Measurements from ENCODE around the gene CDK6. TPM values are rescaled to one million over a fixed set of nuclear protein-coding genes. Genes with fewer than 3 reads are reported as not detected.

Gene CDK6
- polyA plus RNA-seq, 1 experiment, result 29.2 TPM

DNA sequence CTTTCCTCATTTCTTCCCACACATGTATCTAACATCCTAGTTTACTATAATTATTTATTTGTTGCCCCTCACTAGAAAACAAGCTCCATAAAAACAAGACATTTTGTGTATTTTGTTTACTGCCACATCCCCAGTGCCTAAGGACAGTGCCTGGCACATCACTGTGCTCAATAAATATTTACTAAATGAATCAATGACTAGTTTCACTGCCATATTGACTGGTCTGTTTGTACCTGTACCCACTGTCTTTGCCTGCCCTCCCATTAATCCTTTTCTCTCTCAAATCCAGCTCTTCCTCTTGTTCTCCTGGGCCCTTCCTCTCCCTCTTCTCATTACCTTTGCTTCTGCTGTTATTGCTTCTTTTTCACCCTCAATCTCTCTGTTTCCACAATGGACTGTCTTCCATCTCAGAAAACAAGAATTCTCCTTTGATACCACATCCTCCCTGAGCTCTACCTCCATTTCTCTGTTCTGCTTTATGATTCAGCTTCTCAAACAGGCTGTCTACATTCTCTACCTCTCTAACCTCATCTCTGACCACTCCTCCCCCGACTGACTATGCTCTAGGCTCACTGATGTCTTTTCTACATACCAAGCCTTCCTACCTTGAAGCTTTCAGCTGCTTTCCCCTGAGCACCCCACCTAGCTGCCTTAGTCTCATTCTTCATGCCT, 237.9 kb downstream of the CDK6 start:
- H3K27me3 ChIP-seq (ENCODE audit: control insufficient read depth, insufficient read depth, low read length), result no peaks in the 10 kb centered on the region
- DNase-seq (ENCODE audit: low read depth), result no peak
- ChIA-PET CTCF (interaction anchor here (0.9 to 1.0 kb wide), 2 partner anchors 8 to 14 kb away, joined by 3 read pairs; no protein-coding TSS in a partner anchor), POLR2A (no interaction called here)
- TF ChIP-seq, protein P1, sequence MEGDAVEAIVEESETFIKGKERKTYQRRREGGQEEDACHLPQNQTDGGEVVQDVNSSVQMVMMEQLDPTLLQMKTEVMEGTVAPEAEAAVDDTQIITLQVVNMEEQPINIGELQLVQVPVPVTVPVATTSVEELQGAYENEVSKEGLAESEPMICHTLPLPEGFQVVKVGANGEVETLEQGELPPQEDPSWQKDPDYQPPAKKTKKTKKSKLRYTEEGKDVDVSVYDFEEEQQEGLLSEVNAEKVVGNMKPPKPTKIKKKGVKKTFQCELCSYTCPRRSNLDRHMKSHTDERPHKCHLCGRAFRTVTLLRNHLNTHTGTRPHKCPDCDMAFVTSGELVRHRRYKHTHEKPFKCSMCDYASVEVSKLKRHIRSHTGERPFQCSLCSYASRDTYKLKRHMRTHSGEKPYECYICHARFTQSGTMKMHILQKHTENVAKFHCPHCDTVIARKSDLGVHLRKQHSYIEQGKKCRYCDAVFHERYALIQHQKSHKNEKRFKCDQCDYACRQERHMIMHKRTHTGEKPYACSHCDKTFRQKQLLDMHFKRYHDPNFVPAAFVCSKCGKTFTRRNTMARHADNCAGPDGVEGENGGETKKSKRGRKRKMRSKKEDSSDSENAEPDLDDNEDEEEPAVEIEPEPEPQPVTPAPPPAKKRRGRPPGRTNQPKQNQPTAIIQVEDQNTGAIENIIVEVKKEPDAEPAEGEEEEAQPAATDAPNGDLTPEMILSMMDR (IDR thresholded peaks at IDR 0.05; ENCODE audit: insufficient read depth, low read depth, low read length), result no peak
- no peaks in the 10 kb centered on the region for H3K36me3 ChIP-seq (ENCODE audit: control insufficient read depth, insufficient read depth, low read length)
- H3K4me3 ChIP-seq (ENCODE audit: low read depth, low read length), result no peak overlapping the region

- TF ChIP-seq, protein P1 (IDR thresholded peaks at IDR 0.05; ENCODE audit: insufficient read depth, low read depth, low read length), result no peak
- H3K36me3 ChIP-seq (ENCODE audit: control insufficient read depth, insufficient read depth, low read length), result no peaks in the 10 kb centered on the region
- CTCF ChIA-PET, result interaction anchor here (0.9 to 1.5 kb wide), 2 partner anchors 15 to 19 kb away, joined by 3 to 4 read pairs; no protein-coding TSS in a partner anchor
- POLR2A ChIA-PET, result no interaction called here
- peak; percentile 81 for DNase-seq (ENCODE audit: low read depth)
- H3K27me3 ChIP-seq (ENCODE audit: control insufficient read depth, insufficient read depth, low read length), result no peaks in the 10 kb centered on the region
- H3K4me3 ChIP-seq (ENCODE audit: low read depth, low read length), result no peak overlapping the region
Measured at GRCh38 chr7:92595281-92595680, 241.1 kb downstream of the CDK6 start.

DNA sequence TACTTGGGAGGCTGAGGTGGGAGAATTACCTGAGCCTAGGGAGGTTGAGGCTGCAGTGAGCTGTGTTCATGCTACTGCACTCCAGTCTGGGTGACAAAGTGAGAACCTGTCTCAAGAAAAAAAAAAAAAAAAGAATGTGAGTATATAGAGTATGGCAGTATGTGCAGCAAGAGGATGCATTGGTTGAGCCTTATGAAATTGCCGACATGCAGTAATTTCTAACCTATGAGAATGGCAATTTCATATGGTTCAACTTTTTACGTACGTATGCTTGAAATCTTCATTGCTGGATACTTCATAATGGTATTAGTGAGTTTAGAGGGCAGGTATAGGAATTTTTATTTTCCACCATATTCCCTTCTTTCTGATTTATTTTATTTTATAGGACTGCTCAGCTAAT, 241.6 kb downstream of the CDK6 start:
- Histone ChIP-seq H3K36me3 (ENCODE audit: control insufficient read depth, insufficient read depth, low read length) (no peaks in the 10 kb centered on the region), H3K4me3 (ENCODE audit: low read depth, low read length) (no peak overlapping the region), H3K27me3 (ENCODE audit: control insufficient read depth, insufficient read depth, low read length) (no peaks in the 10 kb centered on the region)
- DNase-seq (ENCODE audit: low read depth), result no peak
- TF ChIP-seq, protein P1 (IDR thresholded peaks at IDR 0.05; ENCODE audit: insufficient read depth, low read depth, low read length), result no peak
- ChIA-PET CTCF (interaction anchor here (1.5 kb wide), 1 partner anchor 15 kb away, joined by 4 read pairs; no protein-coding TSS in a partner anchor), POLR2A (no interaction called here)

GRCh38 chr7:92590711-92591310, 245.6 kb downstream of the CDK6 start:
- POLR2A ChIA-PET, result no interaction called here

GRCh38 chr7:92589056-92589455, 247.3 kb downstream of the CDK6 start:
- Histone ChIP-seq H3K4me3 (ENCODE audit: low read depth, low read length) (peak overlapping the region; percentile 84), H3K27me3 (ENCODE audit: control insufficient read depth, insufficient read depth, low read length) (no peaks in the 10 kb centered on the region), H3K36me3 (ENCODE audit: control insufficient read depth, insufficient read depth, low read length) (no peaks in the 10 kb centered on the region; the same call in 1 of the 2 replicates)
- POLR2A ChIA-PET, result no interaction called here
- CTCF ChIA-PET, result no interaction called here
- TF ChIP-seq, protein P1 (IDR thresholded peaks at IDR 0.05; ENCODE audit: insufficient read depth, low read depth, low read length), result no peak
- no peak for DNase-seq (ENCODE audit: low read depth)

More at GRCh38 chr7:92590711-92591310, 245.6 kb downstream of the CDK6 start:
- Histone ChIP-seq H3K4me3 (ENCODE audit: low read depth, low read length) (peak overlapping the region; percentile 84), H3K36me3 (ENCODE audit: control insufficient read depth, insufficient read depth, low read length) (no peaks in the 10 kb centered on the region; the same call in 1 of the 2 replicates), H3K27me3 (ENCODE audit: control insufficient read depth, insufficient read depth, low read length) (no peaks in the 10 kb centered on the region)
- TF ChIP-seq, protein P1 (IDR thresholded peaks at IDR 0.05; ENCODE audit: insufficient read depth, low read depth, low read length), result no peak
- DNase-seq (ENCODE audit: low read depth), result no peak
- CTCF ChIA-PET, result interaction anchor here (0.6 to 1.6 kb wide), 7 partner anchors 8 to 71 kb away, joined by 3 to 5 read pairs (median 3); no protein-coding TSS in a partner anchor

Measured in BJ (cell line).